Cardiac fibroblast (primary cell): ENCODE measurements around the gene SHLD2.
A peak's percentile ranks its signal among the peaks of the same experiment; 100 is the strongest.

Experiments used
- DNase-seq, 2 donors: peaks; one replicate each; pipeline versions ENCODE4 v3.0.0 to v3.0.0-alpha.2; 2010; ENCODE audit warnings: low read depth in 2 of 2
- H3K4me3 ChIP-seq, 2 donors: replicated peaks in 1 of 2; 1 replicate in 1 of 2; 2 replicates in 1 of 2; pipeline ENCODE4 v1.5.1; 2011; ENCODE audit warnings: low read depth in 2 of 2, low read length in 2 of 2, mild to moderate bottlenecking in 2 of 2, moderate library complexity in 1 of 2
- TF ChIP-seq, protein P1 (sequence below): IDR thresholded peaks from one replicate; pipeline ENCODE4 v1.5.1; 2011; ENCODE audit warnings: low read depth, mild to moderate bottlenecking, low read length, inconsistent platforms

The SHLD2 gene, protein sequence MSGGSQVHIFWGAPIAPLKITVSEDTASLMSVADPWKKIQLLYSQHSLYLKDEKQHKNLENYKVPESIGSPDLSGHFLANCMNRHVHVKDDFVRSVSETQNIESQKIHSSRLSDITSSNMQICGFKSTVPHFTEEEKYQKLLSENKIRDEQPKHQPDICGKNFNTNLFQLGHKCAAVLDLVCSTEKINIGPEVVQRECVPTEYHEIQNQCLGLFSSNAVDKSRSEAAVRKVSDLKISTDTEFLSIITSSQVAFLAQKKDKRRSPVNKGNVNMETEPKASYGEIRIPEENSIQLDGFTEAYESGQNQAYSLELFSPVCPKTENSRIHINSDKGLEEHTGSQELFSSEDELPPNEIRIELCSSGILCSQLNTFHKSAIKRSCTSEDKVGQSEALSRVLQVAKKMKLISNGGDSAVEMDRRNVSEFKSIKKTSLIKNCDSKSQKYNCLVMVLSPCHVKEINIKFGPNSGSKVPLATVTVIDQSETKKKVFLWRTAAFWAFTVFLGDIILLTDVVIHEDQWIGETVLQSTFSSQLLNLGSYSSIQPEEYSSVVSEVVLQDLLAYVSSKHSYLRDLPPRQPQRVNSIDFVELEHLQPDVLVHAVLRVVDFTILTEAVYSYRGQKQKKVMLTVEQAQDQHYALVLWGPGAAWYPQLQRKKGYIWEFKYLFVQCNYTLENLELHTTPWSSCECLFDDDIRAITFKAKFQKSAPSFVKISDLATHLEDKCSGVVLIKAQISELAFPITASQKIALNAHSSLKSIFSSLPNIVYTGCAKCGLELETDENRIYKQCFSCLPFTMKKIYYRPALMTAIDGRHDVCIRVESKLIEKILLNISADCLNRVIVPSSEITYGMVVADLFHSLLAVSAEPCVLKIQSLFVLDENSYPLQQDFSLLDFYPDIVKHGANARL

DNA sequence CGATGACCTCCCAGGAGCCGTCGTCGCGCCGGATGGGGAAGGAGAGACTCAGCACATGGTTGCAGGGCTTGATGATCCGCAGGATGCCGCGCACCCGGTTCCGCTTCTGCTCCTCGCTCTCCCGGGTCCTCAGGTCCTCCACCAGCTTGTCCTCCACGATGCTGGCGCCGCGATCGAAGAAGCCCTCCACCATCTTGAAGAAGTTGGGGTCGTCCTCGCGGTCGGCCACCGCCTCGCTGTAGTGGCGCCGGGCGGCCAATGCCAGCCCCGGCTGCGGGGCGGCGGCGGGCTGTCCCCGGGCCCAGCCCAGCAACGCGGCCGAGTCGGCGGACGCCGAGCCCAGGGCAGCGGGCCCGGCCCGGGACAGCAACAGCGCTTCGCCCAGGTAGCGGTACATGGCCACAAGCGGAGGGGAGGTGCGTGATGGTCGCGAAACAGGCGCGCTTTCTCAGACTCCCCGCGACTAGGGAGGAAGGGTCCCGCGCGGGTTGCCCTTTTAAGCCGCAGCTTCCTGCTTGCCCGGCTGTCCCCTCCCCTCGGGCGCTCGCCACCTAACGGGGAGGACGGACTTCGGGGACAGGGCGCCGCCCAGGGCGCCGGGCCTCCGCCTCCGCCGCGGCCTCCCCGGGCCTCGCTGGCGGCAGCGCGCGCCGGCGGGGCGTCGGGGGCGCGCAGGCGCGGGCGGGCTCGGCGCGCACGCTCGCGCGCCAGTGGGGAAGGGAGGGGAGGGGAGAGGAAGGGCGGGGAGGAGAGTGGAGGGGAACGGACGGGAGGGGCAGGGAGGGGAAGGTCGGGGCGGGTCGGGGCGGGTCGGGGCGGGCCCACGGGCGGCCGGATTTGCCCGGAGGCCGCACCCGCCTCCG, at the start of gene SHLD2, which contains the start of gene GLUD1:
TSS of gene SHLD2 (plus strand) at position 834 of the 863 bp plus-strand sequence. CDS start 56,149 bp downstream, outside the sequence.
TSS of gene GLUD1 (minus strand) at position 471 of the 863 bp plus-strand sequence. CDS start at position 397, 74 bp downstream.
- DNase-seq: peak; percentile 87 to 96
- TF ChIP-seq, protein P1, sequence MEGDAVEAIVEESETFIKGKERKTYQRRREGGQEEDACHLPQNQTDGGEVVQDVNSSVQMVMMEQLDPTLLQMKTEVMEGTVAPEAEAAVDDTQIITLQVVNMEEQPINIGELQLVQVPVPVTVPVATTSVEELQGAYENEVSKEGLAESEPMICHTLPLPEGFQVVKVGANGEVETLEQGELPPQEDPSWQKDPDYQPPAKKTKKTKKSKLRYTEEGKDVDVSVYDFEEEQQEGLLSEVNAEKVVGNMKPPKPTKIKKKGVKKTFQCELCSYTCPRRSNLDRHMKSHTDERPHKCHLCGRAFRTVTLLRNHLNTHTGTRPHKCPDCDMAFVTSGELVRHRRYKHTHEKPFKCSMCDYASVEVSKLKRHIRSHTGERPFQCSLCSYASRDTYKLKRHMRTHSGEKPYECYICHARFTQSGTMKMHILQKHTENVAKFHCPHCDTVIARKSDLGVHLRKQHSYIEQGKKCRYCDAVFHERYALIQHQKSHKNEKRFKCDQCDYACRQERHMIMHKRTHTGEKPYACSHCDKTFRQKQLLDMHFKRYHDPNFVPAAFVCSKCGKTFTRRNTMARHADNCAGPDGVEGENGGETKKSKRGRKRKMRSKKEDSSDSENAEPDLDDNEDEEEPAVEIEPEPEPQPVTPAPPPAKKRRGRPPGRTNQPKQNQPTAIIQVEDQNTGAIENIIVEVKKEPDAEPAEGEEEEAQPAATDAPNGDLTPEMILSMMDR: no peak
- H3K4me3 ChIP-seq: peak within 1 kb of the TSS; percentile 71 to 76

DNA sequence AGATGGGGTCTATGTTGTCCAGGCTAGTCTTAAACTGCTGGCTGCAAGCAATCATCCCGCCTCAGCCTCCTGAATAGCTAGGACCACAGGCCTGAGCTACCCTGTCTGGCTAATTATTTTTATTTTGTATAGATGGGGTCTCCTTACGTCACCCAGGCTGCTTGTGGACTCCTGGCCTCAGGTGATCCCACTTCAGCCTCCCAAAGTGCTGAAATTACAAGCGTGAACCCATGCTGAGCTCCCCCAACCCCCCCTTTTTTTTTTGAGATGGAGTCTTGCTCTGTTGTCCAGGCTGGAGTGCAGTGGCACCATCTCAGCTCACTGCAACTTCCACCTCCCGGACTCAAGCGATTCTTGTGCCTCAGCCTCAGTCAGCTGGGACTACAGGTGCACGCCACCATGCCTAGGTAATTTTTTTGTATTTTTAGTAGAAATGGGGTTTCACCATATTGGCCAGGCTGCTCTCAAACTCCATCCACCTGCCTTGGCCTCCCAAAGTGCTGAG, 49.5 kb upstream of the SHLD2 start:
- no peak overlapping the region for H3K4me3 ChIP-seq
- no peak for DNase-seq
- TF ChIP-seq, protein P1: no peak

DNA sequence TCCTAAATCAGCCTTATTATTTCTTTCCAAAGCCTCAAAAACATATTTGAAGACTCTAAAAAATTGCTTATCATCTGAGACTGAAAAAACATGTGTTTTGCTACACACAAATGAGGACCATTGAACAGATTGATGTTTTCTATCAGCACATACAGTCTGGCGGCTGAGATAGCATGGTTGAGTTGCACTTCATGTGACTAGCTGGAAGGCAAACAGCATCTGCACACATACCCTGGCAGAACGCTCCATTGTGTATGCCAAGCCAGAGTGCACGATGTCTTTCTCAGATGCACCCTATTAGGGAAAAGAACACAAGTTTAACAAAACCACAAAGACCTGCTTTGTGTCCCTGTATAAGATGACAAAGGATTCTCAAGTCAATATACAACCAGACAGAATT, 41.9 kb upstream of the SHLD2 start:
- H3K4me3 ChIP-seq: no peak overlapping the region
- DNase-seq: peak in 1 of 2 donors; percentile 44
- TF ChIP-seq, protein P1: no peak

DNA sequence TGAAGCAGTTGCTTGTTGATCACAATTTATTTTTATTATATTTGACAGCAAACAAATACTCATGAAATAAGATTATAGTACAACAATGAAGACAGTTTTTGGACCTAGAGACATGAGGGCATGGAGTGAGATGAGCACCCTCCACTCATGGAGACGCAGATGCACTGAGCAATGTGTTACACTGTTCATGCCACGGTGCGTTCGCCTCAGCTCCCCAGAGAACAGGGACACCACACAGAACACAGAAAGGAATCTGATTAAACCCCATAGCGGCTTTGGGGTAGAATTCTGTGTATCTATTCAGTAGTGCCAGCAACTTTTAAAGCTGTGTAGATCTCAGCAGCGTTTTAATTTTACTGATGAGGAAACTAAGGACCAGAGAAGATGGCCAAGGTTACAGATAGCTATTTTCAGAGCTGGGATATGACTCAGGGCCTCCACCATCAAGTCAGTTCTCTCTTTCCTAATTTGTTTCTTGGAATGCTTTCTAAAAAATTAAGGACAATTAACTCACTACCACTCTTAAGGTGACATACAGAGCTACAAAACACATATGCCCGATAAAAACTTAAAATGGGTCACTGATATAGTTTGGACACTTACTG, 41.3 kb upstream of the SHLD2 start:
- DNase-seq: no peak
- no peak overlapping the region for H3K4me3 ChIP-seq
- TF ChIP-seq, protein P1: no peak

DNA sequence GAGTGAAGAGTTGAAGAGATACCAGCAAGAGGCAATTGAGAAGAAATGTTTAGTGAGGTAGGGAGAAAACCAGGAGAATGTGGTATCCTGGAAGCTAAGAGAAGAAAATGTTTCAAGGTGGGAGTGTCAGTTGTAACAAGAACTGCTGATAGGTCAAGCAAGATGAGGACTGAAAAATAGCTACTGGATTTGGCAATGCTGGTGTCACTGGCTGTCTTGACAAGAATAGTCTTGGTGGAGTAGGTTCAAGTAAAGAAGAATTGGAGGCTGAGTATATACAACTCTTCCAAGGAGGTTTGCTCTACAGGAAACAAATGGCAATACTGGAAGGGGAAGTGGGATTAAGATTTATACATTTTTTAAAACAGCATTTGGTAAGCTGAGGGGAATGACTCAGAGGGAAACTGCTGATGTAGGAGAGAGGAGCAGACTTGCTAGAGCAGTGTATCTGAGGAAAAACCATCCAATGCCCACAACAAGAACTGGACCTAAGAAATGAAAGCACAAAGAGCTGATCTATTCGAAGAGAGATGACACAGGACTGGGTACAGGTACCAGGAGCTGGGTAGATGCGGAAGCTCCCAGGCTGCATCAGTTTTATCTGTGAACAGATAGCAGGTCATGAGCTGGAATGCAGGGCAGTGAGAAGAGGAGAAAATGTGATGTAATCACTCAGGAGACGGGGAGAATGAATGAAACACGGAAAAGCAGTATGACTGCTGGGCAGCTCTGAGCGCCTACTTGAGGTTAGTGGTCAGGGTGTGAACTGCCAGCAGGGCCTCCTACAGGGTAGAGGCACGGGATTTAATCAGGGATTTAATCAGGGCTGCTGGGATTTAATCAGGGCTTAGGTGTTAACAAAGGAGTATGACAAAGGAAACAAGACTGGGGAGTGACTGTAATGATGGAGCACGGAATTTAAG, 40.4 kb upstream of the SHLD2 start:
- peak; percentile 62 to 68 for DNase-seq
- TF ChIP-seq, protein P1: peak; percentile 57
- no peak overlapping the region for H3K4me3 ChIP-seq
